LNCAP (cell line): ENCODE data around the gene KIAA1958.

Experiments used
- CTCF ChIP-seq: fragments of 450-650 bp; IDR thresholded peaks from 2 replicates; pipeline ENCODE4 v1.5.1; 2017; ENCODE audit warnings: mild to moderate bottlenecking

KIAA1958 gene

GRCh38 chr9:112620388-112620787 is 133.8 kb downstream of the KIAA1958 start:
- no peak for TF ChIP-seq CTCF

- no peak for TF ChIP-seq CTCF
These were observed 134.5 kb downstream of the KIAA1958 start for GRCh38 chr9:112621018-112621655.

- no peak for TF ChIP-seq CTCF
These were observed 136.6 kb downstream of the KIAA1958 start for GRCh38 chr9:112623198-112623597.

GRCh38 chr9:112624711-112625707 is 138.4 kb downstream of the KIAA1958 start:
- no peak for TF ChIP-seq CTCF

- TF ChIP-seq CTCF: no peak
These were observed 143.3 kb downstream of the KIAA1958 start for GRCh38 chr9:112629671-112630485.

GRCh38 chr9:112631313-112632070 is 144.9 kb downstream of the KIAA1958 start:
- no peak for TF ChIP-seq CTCF
